Kidney (tissue), 14 donors: ENCODE results near the gene TMEM101. TPM values are rescaled to one million over a fixed set of nuclear protein-coding genes. Genes with fewer than 3 reads are reported as not detected.

Experiments used
- DNase-seq, 5 donors: peaks; one replicate each; pipeline ENCODE4 v3.0.0-alpha.2; 2013 to 2020
- FAIRE-seq: peaks from 2 replicates; lab custom pipeline; 2012; peaks lifted over from hg19 to GRCh38; lab: Jason Lieb, UNC
- H3K27ac ChIP-seq, 2 donors: one replicate each; pipeline ENCODE4 v1.7.0; 2013; ENCODE audit warnings: low read depth in 2 of 2, low read length in 2 of 2, inconsistent platforms in 1 of 2
- H3K27me3 ChIP-seq: one replicate; pipeline ENCODE4 v1.7.1; 2013; ENCODE audit warnings: low read length, inconsistent platforms; ENCODE audit not compliant: control insufficient read depth, insufficient read depth
- H3K36me3 ChIP-seq, 3 donors: one replicate each; pipeline versions ENCODE4 v1.7.0 to v1.7.1; 2013; ENCODE audit warnings: low read length in 3 of 3, control low read depth in 1 of 3, inconsistent platforms in 1 of 3; ENCODE audit not compliant: insufficient read depth in 3 of 3, control insufficient read depth in 2 of 3
- H3K4me1 ChIP-seq, 3 donors: one replicate each; pipeline versions ENCODE4 v1.7.0 to v1.7.1; 2013; ENCODE audit warnings: low read length in 3 of 3, inconsistent platforms in 1 of 3, low read depth in 1 of 3; ENCODE audit not compliant: control insufficient read depth in 2 of 3, insufficient read depth in 2 of 3
- H3K4me3 ChIP-seq, 3 donors: one replicate each; pipeline versions ENCODE4 v1.7.0 to v1.8.1; 2013; ENCODE audit warnings: low read length in 3 of 3, control low read depth in 1 of 3, inconsistent platforms in 1 of 3
- H3K9ac ChIP-seq, 3 donors: one replicate each; pipeline versions ENCODE4 v1.7.0 to v1.7.1; 2013; ENCODE audit warnings: low read length in 3 of 3, control low read depth in 1 of 3, inconsistent platforms in 1 of 3
- H3K9me3 ChIP-seq, 3 donors: one replicate each; pipeline versions ENCODE4 v1.7.0 to v1.7.1; 2013; ENCODE audit warnings: low read length in 3 of 3, control low read depth in 1 of 3, inconsistent platforms in 1 of 3; ENCODE audit not compliant: control insufficient read depth in 2 of 3, insufficient read depth in 1 of 3
- CTCF ChIP-seq: IDR thresholded peaks from 3 replicates; pipeline ENCODE4 v1.5.1; 2012; ENCODE audit warnings: mild to moderate bottlenecking, moderate library complexity, borderline replicate concordance; ENCODE audit not compliant: insufficient read depth; ENCODE audit errors: extremely low read depth
- intact Hi-C: fragments of 100-400 bp; cut with DNase I; formaldehyde crosslinking; loops from one replicate; pipeline ENCODE4 v1.11.1; 2022
- polyA plus RNA-seq: library from polyadenylated mRNA; stranded (reverse); fragments of 350-450 nt; fragmentation: Illumina TruSeq; extraction: RNeasy Lipid Tissue Mini Kit (QIAGEN cat#74804); gene quantifications from one replicate; pipeline ENCODE4 v1.2.3, GENCODE V29; 2014; ENCODE audit warnings: low read depth, low replicate concordance; ENCODE audit not compliant: insufficient read depth
- total RNA-seq: library from RNA; stranded (reverse); fragmentation: NEBNext Ultra II Directional; extraction: Animal tissue kit (Norgen Biotek cat#: 25700); gene quantifications from one replicate; pipeline ENCODE4 v1.2.1, GENCODE V29; 2021
- donor health status: control.
- donor health status: control.
- donor health status: control.
- donor health status: control.
- donor health status: control.
- donor health status: DM: yes; HTN: yes; CAD: no.
- donor health status: Normal renal cell carcinoma (clear cell type).

TMEM101 gene
- total and polyA plus RNA-seq, 2 donors from 2014 or later, result 31.2 to 111 TPM

GRCh38 chr17:44004761-44005526 is 9.8 kb downstream of the TMEM101 start:
- FAIRE-seq, result no peak
- intact Hi-C loops, result no loop called here
- peak overlapping the region in 1 of 3 donors; percentile 19 for H3K9ac ChIP-seq
- peak overlapping the region; percentile 14 to 57 for H3K27ac ChIP-seq
- peaks cover 0 to 7% (median 6%) of the 10 kb centered on the region in 3 donors for H3K36me3 ChIP-seq
- peaks cover 8% of the 10 kb centered on the region for H3K27me3 ChIP-seq
- peak overlapping the region in 2 of 3 donors; percentile 50 to 75 for H3K4me3 ChIP-seq
- H3K9me3 ChIP-seq, result no peaks in the 10 kb centered on the region
- peak in 4 of 5 donors; percentile 32 to 82 (median 62) for DNase-seq
- TF ChIP-seq CTCF, result no peak
- H3K4me1 ChIP-seq, result peaks cover 0 to 33% (median 0%) of the 10 kb centered on the region in 3 donors

- peak in 4 of 5 donors; percentile 24 to 87 (median 62) for DNase-seq
Measured at GRCh38 chr17:44004077-44004760, 10.5 kb downstream of the TMEM101 start, which contains the start of gene NAGS. Gene NAGS (plus strand): TSS chr17:44004622. CDS start chr17:44004664, 42 bp downstream.

DNA sequence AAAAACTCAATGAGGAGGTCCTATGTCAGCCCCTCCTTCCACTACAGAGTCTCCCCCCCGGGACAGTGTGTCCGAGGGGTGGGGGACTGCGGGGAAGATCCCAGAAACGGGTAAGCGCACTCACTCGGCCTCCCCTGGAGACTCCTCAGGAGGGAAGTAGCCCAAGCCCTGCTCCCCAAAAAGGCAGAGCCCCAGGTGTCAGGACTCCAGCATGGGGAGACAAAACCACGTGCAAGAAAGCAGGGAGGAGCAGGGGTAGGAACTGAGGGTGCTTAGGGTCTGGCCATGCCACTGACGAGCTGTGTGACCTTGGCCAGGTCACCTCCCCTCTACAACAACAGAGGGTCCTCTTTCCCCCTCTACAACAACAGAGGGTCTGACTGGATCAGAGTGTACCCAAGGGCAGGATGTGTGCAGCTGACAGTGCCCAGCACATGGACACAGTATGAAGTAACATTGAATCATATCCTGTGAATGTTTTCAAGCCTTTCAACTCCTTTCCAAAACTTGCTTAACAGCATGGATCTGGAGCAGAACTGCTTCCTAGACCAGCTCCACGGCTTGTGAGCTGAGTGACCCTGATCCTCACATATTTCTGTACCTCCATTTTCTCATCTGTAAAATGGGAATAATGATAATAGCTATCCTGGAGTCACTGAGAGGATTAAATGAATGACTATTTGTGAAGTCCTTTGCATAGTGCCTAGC is 12.5 kb downstream of the TMEM101 start:
- intact Hi-C loops, result no loop called here
- no peak for TF ChIP-seq CTCF
- no peaks in the 10 kb centered on the region for H3K36me3 ChIP-seq
- peaks cover 8% of the 10 kb centered on the region for H3K27me3 ChIP-seq
- H3K27ac ChIP-seq, result no peak overlapping the region
- H3K4me1 ChIP-seq, result peaks cover 0 to 21% (median 0%) of the 10 kb centered on the region in 3 donors
- no peaks in the 10 kb centered on the region for H3K9me3 ChIP-seq
- DNase-seq, result no peak
- H3K9ac ChIP-seq, result no peak overlapping the region
- no peak overlapping the region for H3K4me3 ChIP-seq
- FAIRE-seq, result no peak

More at GRCh38 chr17:44004077-44004760, 10.5 kb downstream of the TMEM101 start, which contains the start of gene NAGS:
- Histone ChIP-seq H3K9ac (peak within 1 kb of the TSS in 1 of 3 donors; percentile 19), H3K4me3 (peak within 1 kb of the TSS in 2 of 3 donors; percentile 50 to 75), H3K27ac (peak within 1 kb of the TSS; percentile 14 to 57), H3K27me3 (peaks cover 8% of the 10 kb centered on the region), H3K36me3 (peaks cover 0 to 5% (median 3%) of the 10 kb centered on the region in 3 donors), H3K4me1 (peaks cover 0 to 31% (median 0%) of the 10 kb centered on the region in 3 donors), H3K9me3 (no peaks in the 10 kb centered on the region)
- intact Hi-C loops, result no loop called here
- no peak for FAIRE-seq
- no peak for TF ChIP-seq CTCF
